ENCODE measurements around the gene SH2D2A. TPM values are rescaled to one million over a fixed set of nuclear protein-coding genes. Genes with fewer than 3 reads are reported as not detected.

SH2D2A gene
- total and polyA plus RNA-seq, 9 of the 15 experiments (the other 6 are each of a cell fraction or from before 2014, with no cell fraction given), result 0.89 to 33.6 (median 6.9) TPM

- peak; percentile 16 to 39 (median 21); a peak in 2 of 6 replicates for TF ChIP-seq CTCF (IDR thresholded peaks at IDR 0.05 in 2 of 3, conservative IDR thresholded peaks at IDR 0.05 in 1 of 3; ENCODE audit: insufficient read depth in 2 of 3, low read depth in 1 of 3, low read length in 3 of 3)
- peak in 1 of 2 experiments; percentile 34; a peak in 1 of 4 replicates for TF ChIP-seq MLLT1 (IDR thresholded peaks at IDR 0.05)
- peak; percentile 44 for TF ChIP-seq CBFA2T3 (IDR thresholded peaks at IDR 0.05)
- TF ChIP-seq TRIM28 (IDR thresholded peaks at IDR 0.05), result no peak
- TF ChIP-seq KDM1A (IDR thresholded peaks at IDR 0.05), result 0 out of 4 replicates have a peak, but pooled peaks of 1 of the 2 experiments have one; percentile 8
- TF ChIP-seq ERF (CRISPR knock-in tag; IDR thresholded peaks at IDR 0.05), result no peak
- no peak for TF ChIP-seq RREB1 (CRISPR knock-in tag; IDR thresholded peaks at IDR 0.05)
- no peak for TF ChIP-seq ZNF445 (CRISPR knock-in tag; IDR thresholded peaks at IDR 0.05; ENCODE audit: low read depth)
- no peak for TF ChIP-seq POLR2G (IDR thresholded peaks at IDR 0.05; ENCODE audit: low read depth, low read length)
- no peak for TF ChIP-seq ZNF586 (CRISPR knock-in tag; conservative IDR thresholded peaks at IDR 0.05)
- TF ChIP-seq E2F3 (CRISPR knock-in tag; IDR thresholded peaks at IDR 0.05), result no peak
- no peak for TF ChIP-seq ZNF398 (CRISPR knock-in tag; IDR thresholded peaks at IDR 0.05)
- TF ChIP-seq PKNOX1 (IDR thresholded peaks at IDR 0.05), result peak; percentile 47; the same call in 1 of the 2 replicates
- TF ChIP-seq ZNF217 (CRISPR knock-in tag; IDR thresholded peaks at IDR 0.05), result no peak
These were observed 38.0 kb upstream of the SH2D2A start (continued) for GRCh38 chr1:156854634-156855033.

Data from K562 (cell line).